WERI-Rb-1 (cell line): Measurements from ENCODE around the gene SERPINF2.

ENCODE experiments used
- DNase-seq: peaks from one replicate; pipeline ENCODE4 v3.0.0-alpha.2; 2020
- H3K27ac ChIP-seq: fragments of 250-450 bp; sonication (Bioruptor Pico); 2 replicates; pipeline ENCODE4 v1.5.1; 2020; ENCODE audit warnings: mild to moderate bottlenecking, moderate library complexity
- H3K27me3 ChIP-seq: fragments of 250-450 bp; sonication (Bioruptor Pico); 2 replicates; pipeline ENCODE4 v1.5.1; 2021; ENCODE audit warnings: mild to moderate bottlenecking, low read depth, moderate library complexity; ENCODE audit not compliant: insufficient read depth, severe bottlenecking
- H3K36me3 ChIP-seq: fragments of 250-450 bp; sonication (Bioruptor Pico); 2 replicates; pipeline ENCODE4 v1.5.1; 2020; ENCODE audit warnings: mild to moderate bottlenecking, moderate library complexity
- H3K4me3 ChIP-seq: 2 replicates; pipeline ENCODE4 v1.5.1; 2011; ENCODE audit warnings: low read depth, mild to moderate bottlenecking, control low read depth, low read length
- H3K9me3 ChIP-seq: fragments of 250-450 bp; sonication (Bioruptor Pico); 2 replicates; pipeline ENCODE4 v1.5.1; 2021; ENCODE audit warnings: mild to moderate bottlenecking, moderate library complexity; ENCODE audit not compliant: severe bottlenecking
- CTCF ChIP-seq: IDR thresholded peaks from 2 replicates; pipeline ENCODE4 v1.5.1; 2011; ENCODE audit warnings: low read depth, mild to moderate bottlenecking, control low read depth, inconsistent platforms, low read length

SERPINF2 gene

GRCh38 chr17:1800712-1801111, 58.0 kb downstream of the SERPINF2 start:
- H3K9me3 ChIP-seq = no peaks in the 10 kb centered on the region
- no peaks in the 10 kb centered on the region for H3K27me3 ChIP-seq
- no peak overlapping the region for H3K4me3 ChIP-seq
- no peak for TF ChIP-seq CTCF
- H3K27ac ChIP-seq = no peak overlapping the region
- peaks cover 71% of the 10 kb centered on the region for H3K36me3 ChIP-seq
- DNase-seq = no peak

- H3K9me3 ChIP-seq = no peaks in the 10 kb centered on the region
- H3K27me3 ChIP-seq = no peaks in the 10 kb centered on the region
- H3K36me3 ChIP-seq = peaks cover 64% of the 10 kb centered on the region
- H3K27ac ChIP-seq = no peak overlapping the region
- no peak overlapping the region for H3K4me3 ChIP-seq
- no peak for TF ChIP-seq CTCF
- DNase-seq = no peak
These were observed 59.8 kb downstream of the SERPINF2 start for GRCh38 chr17:1802429-1802828.

GRCh38 chr17:1803280-1803679, 60.6 kb downstream of the SERPINF2 start:
- H3K27me3 ChIP-seq = no peaks in the 10 kb centered on the region
- H3K9me3 ChIP-seq = no peaks in the 10 kb centered on the region
- H3K27ac ChIP-seq = no peak overlapping the region
- H3K4me3 ChIP-seq = no peak overlapping the region
- no peak for DNase-seq
- peaks cover 61% of the 10 kb centered on the region for H3K36me3 ChIP-seq
- no peak for TF ChIP-seq CTCF
